Tibial artery (tissue), 4 donors: ENCODE data around the gene DCLK1.

Source experiments
- DNase-seq, 2 donors: peaks; one replicate each; pipeline ENCODE4 v3.0.0-alpha.2; 2019
- H3K27ac ChIP-seq, 2 donors: fragments of 200-600 bp; sonication (generic) in 1 of 2; 1 replicate in 1 of 2; 2 replicates in 1 of 2; pipeline ENCODE4 v1.5.1; 2018 to 2019; ENCODE audit warnings: mild to moderate bottlenecking in 1 of 2
- H3K27me3 ChIP-seq, 2 donors: fragments of 200-600 bp; sonication (generic) in 1 of 2; one replicate each; pipeline versions ENCODE4 v1.5.1 to v1.6.0; 2016 to 2019
- H3K36me3 ChIP-seq, 3 donors: fragments of 200-600 bp; sonication (generic) in 2 of 3; one replicate each; pipeline ENCODE4 v1.5.1; 2016 to 2019; ENCODE audit warnings: mild to moderate bottlenecking in 2 of 3
- H3K4me1 ChIP-seq, 4 donors: fragments of 200-600 bp; sonication (generic) in 2 of 4; 1 replicate in 3 of 4; 2 replicates in 1 of 4; pipeline ENCODE4 v1.5.1; 2016 to 2019
- H3K4me3 ChIP-seq, 2 donors: fragments of 200-600 bp; sonication (generic) in 1 of 2; 1 replicate in 1 of 2; 2 replicates in 1 of 2; pipeline ENCODE4 v1.5.1; 2018 to 2019; ENCODE audit warnings: mild to moderate bottlenecking in 2 of 2
- H3K9me3 ChIP-seq, 3 donors: fragments of 200-600 bp; sonication (generic) in 1 of 3; one replicate each; pipeline ENCODE4 v1.5.1; 2016 to 2019
- intact Hi-C: fragments of 100-400 bp; cut with DNase I; formaldehyde crosslinking; loops from one replicate; pipeline ENCODE4 v1.15.0; 2023; ENCODE audit warnings: low total_unique reads
- TF ChIP-seq, protein P1 (sequence below), 2 experiments: fragments of 200-600 bp in 1 of 2; fragments of 450-650 bp in 1 of 2; IDR thresholded peaks; one replicate each; pipeline ENCODE4 v1.5.1; 2017 to 2019; ENCODE audit warnings: antibody characterized with exemption in 2 of 2, mild to moderate bottlenecking in 1 of 2, moderate library complexity in 1 of 2

Gene DCLK1

DNA sequence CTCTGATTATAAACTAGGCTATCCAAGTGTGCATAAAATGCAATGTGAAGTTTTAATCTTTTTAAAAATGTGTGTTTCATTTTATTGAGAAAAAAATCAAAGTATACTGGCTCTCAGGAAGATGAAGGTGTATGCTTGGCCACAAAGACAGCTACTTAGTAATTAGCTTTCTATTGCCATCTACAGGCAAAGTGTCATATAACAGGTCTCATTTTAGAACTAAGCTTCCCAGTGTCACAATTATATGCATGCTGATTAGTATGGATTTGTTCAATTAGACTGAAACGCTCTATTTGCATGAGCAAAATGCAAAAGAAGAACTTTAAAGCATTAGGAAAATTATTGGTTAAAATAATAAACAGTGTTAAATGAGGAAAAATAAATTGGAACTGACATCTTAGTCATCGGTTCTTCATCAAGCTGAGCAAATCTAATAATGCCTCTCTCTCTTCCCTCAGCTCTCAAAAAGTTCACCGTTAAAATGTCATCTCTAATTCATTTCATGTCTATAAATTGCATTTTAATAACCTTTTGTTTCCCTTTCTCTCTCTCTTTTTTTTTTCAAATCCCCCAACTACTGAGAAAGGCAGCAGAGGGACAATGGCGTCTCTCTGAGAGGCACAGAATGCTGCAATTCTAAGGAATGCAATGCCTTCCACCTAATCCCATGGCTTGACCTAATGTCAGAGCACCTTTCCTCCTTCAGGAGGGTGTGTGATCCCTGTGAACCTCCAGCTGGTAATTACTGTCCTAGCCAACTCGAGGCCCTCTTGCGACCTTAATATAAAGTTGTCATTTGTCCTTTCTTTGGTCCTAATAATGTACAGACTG, 341.6 kb downstream of the DCLK1 start:
- no peak overlapping the region for H3K4me3 ChIP-seq
- no peaks in the 10 kb centered on the region for H3K36me3 ChIP-seq
- H3K9me3 ChIP-seq, result no peaks in the 10 kb centered on the region
- no peak overlapping the region for H3K27ac ChIP-seq
- intact Hi-C loops, result no loop called here
- DNase-seq, result no peak
- H3K27me3 ChIP-seq, result no peaks in the 10 kb centered on the region
- H3K4me1 ChIP-seq, result no peaks in the 10 kb centered on the region
- TF ChIP-seq, protein P1, sequence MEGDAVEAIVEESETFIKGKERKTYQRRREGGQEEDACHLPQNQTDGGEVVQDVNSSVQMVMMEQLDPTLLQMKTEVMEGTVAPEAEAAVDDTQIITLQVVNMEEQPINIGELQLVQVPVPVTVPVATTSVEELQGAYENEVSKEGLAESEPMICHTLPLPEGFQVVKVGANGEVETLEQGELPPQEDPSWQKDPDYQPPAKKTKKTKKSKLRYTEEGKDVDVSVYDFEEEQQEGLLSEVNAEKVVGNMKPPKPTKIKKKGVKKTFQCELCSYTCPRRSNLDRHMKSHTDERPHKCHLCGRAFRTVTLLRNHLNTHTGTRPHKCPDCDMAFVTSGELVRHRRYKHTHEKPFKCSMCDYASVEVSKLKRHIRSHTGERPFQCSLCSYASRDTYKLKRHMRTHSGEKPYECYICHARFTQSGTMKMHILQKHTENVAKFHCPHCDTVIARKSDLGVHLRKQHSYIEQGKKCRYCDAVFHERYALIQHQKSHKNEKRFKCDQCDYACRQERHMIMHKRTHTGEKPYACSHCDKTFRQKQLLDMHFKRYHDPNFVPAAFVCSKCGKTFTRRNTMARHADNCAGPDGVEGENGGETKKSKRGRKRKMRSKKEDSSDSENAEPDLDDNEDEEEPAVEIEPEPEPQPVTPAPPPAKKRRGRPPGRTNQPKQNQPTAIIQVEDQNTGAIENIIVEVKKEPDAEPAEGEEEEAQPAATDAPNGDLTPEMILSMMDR (IDR thresholded peaks at IDR 0.05), result peak; percentile 45 to 50

DNA sequence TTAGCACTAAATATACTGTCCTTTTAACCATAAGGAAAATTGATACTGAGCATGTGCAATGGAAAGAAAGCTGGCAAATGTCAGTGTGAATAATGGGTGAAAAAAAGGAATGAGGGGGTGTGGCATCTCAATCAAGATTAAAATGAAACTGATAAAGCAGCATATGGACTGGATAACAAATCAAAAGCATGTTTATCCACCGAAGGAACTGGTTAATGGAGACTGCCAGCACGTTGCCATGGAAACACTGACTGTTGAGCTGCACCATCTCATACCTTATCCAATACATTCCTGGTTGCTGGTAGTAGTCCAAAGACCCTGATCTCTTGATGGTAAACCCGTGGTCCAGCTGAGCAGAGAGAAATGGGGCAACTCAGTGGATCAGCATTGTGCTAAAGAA, 343.2 kb downstream of the DCLK1 start:
- TF ChIP-seq, protein P1 (IDR thresholded peaks at IDR 0.05), result no peak
- Histone ChIP-seq H3K4me3 (no peak overlapping the region), H3K27me3 (no peaks in the 10 kb centered on the region), H3K9me3 (no peaks in the 10 kb centered on the region), H3K27ac (no peak overlapping the region), H3K36me3 (no peaks in the 10 kb centered on the region), H3K4me1 (no peaks in the 10 kb centered on the region)
- intact Hi-C loops, result no loop called here
- no peak for DNase-seq

DNA sequence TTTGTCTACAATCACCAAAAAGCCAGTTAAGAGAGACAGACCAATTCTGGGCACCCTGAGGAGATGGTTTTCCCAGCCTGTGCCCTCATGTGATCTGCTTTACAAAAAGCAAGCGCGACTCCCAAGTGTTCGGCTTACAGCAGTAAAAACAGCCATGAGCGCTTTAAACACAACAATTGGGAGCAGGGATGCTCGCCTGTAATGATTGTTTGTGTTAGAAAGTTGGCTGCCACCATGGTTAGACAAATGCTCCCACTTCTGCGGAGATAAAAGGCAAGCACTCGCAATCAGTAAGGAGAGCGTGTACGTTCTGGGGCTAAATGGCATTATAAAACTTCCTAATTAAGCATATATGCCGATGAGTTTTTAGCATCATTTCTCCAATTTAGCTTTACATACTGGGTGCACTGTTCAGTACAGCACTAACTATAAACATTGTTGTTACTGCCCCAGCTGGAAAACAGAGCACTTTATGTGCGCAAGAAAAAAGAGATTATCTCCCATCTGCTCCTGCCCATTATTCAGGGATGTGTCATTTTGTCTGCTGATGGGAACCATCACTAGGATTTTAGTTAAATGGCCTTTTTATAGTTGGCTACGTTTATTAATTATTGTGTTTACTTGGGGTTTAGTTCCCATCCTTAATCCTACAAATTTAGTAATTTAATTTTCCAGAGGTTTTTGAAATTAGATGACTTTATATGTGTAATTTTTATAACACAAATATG, 345.4 kb downstream of the DCLK1 start:
- no peak for DNase-seq
- no peak overlapping the region for H3K27ac ChIP-seq
- intact Hi-C loops, result no loop called here
- H3K4me1 ChIP-seq, result no peaks in the 10 kb centered on the region
- no peak overlapping the region for H3K4me3 ChIP-seq
- H3K36me3 ChIP-seq, result no peaks in the 10 kb centered on the region
- H3K9me3 ChIP-seq, result no peaks in the 10 kb centered on the region
- no peaks in the 10 kb centered on the region for H3K27me3 ChIP-seq
- TF ChIP-seq, protein P1 (IDR thresholded peaks at IDR 0.05), result no peak

DNA sequence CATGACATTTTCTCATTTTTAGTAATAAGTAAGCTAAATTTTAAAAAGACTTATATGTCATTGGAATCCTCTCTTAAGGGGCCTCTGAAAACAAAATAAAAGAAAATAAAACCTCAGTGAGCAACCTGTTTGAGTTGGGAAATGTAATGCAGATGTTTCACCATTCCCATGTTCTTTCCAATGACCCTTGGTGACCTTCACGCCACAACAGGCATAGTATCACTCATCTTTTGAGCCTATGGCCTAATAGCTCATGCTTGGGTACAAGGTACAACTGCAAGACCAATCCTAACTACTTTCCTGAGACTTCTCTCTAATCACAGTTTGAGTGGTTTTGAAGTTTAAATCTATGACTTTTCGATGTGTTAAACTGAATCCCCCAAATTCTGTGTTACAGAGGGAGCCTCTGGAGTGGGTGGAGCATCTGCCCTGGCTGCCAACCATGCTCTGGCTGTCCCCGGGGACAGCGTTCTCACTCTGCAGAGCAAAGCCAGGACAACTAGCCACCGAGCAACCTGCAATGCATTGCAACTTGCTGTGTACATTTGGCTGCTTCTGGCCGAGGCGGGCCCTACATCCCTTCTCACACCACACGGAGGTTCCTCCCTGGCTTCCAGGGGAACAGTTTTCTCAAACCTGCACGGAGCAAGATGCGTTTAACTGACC, 346.8 kb downstream of the DCLK1 start:
- intact Hi-C loops, result no loop called here
- H3K27ac ChIP-seq, result no peak overlapping the region
- TF ChIP-seq, protein P1 (IDR thresholded peaks at IDR 0.05), result no peak
- no peaks in the 10 kb centered on the region for H3K27me3 ChIP-seq
- no peaks in the 10 kb centered on the region for H3K9me3 ChIP-seq
- no peak overlapping the region for H3K4me3 ChIP-seq
- DNase-seq, result no peak
- H3K36me3 ChIP-seq, result no peaks in the 10 kb centered on the region
- no peaks in the 10 kb centered on the region for H3K4me1 ChIP-seq

DNA sequence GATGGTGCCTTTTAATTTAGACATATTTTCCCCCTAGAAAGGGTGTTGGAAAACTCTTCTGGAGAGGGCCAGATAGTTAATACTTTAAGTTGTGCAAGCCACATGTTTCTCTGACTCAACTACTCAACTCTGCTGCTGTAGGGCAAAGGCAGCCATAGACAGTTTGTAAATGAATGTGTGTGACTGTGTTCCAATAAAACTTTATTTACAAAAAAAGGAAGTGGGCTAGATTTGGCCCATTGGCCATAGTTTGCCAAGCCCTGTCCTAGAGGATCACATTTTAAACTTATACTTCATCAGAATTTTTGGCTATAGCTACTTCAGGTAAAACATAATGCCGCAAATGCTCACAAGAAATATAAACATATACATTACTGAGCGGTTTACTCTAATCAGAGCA, 348.4 kb downstream of the DCLK1 start:
- H3K4me3 ChIP-seq, result no peak overlapping the region
- no peaks in the 10 kb centered on the region for H3K27me3 ChIP-seq
- intact Hi-C loops, result no loop called here
- H3K36me3 ChIP-seq, result no peaks in the 10 kb centered on the region
- TF ChIP-seq, protein P1 (IDR thresholded peaks at IDR 0.05), result no peak
- DNase-seq, result no peak
- H3K9me3 ChIP-seq, result no peaks in the 10 kb centered on the region
- no peaks in the 10 kb centered on the region for H3K4me1 ChIP-seq
- H3K27ac ChIP-seq, result no peak overlapping the region
